HG03196 (cell line): ENCODE results near the gene FRMPD4.

Source experiments
- ATAC-seq: cut with Tn5 transposase; IDR thresholded peaks from one replicate; pipeline ENCODE4 v1.9.1; 2021; ENCODE audit not compliant: unreplicated experiment

The FRMPD4 gene

DNA sequence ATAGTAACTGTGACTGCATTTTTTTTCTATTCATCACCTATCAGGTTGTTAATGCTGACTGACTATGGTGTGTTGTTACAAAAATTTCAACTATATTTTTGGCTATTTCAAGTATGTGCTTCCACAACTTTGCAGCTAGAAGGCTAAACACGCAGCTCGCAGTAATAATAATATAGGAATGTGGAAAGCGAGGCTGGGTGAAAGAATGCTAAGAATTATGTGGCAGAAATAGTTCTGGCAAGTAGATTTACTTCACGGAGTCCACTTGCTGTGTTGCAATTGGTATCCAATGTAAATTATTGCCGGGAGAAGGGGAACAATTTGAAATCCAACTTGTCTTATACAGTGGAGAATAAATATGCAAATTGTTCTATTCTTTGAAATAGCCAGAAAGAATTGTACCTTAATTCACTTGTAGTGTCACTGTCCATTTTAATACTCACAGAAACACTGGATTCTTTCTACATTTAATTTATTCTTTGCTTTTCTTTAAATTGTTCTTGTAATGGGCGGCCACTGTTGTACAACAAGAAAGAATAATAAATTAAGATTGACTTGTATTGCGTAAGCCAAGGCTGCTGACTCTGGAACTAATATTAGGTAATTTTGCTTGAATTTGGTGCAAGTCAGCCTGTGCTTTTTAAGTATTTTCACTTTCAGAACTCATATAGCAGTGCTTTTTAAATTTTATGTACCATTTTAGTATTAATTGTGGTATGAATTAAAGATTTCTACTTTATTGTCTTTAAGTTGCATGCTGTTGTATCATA, 154.9 kb downstream of the FRMPD4 start:
- no peak for ATAC-seq

DNA sequence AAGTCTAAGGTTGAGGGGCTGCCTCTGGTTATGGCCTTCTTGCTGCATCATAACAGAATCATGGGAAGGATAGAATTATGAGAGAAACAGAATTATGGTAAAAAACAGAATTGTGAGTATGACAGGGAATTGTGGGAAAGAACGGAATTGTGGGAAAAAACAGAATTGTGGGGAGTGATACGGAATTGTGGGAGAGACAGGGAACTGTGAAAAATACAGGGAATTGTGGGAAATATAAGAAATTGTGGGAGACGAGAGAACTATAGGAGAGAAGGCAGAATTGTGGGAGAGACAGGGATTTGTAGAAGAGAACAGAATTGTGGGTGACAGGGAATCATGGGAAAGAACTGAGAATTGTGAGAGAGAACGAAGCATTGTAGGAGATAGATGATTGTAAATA, 159.1 kb downstream of the FRMPD4 start:
- ATAC-seq: no peak

DNA sequence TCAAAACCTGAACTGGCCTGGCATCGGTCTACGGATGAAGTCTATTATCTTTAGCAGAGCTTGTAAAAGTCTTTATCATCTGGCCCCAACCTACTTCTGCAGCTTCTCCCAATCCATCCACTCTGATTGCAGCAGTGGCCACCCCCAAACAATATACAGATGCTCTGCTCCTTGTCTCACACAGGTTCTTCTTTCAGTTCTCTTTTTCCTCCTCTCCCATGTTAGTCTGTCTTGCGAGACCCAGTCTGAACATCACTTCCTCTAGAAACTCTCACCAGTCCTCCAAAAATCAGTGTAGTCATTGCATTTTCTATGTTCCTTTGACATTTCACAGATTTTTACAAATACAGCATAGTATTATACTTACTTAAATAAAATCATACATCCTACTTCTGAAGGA, 163.0 kb downstream of the FRMPD4 start:
- no peak for ATAC-seq

DNA sequence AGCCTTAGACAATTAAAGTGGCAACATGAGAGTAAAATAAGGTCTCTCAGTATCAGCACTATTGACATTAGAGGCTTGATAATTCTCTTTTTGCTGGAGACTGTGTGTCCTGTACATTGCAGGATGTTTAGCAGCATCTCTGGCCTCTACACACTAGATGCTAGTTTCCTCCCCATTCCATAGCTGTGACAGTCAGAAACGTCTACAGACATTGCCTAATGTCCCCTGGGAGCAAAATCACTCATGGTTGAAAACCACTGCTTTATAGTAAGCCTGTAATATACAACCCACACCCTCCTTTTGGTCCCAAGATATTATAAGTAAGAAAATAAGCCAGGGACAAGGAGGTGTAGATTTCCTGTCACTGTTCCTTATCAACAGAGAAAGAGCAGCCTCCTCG, 166.0 kb downstream of the FRMPD4 start:
- no peak for ATAC-seq

DNA sequence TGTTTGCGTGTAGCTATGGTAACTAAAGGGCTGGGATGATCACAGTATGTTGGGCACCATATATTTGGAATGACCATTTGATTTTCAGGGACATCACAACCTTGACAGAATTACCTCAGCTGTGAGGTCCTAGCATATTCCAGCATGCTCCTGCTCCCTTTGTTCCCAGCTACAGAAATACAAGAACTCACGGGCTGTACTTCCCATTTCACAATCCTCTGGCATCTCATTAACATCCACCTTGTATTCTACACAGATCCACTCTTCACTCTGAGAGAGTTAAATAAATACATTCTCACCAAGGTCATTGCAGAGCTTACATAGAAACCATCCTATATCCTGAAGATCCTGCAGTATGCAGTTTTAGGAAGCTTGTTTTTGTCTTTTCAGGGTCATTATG, 169.7 kb downstream of the FRMPD4 start:
- ATAC-seq: no peak

DNA sequence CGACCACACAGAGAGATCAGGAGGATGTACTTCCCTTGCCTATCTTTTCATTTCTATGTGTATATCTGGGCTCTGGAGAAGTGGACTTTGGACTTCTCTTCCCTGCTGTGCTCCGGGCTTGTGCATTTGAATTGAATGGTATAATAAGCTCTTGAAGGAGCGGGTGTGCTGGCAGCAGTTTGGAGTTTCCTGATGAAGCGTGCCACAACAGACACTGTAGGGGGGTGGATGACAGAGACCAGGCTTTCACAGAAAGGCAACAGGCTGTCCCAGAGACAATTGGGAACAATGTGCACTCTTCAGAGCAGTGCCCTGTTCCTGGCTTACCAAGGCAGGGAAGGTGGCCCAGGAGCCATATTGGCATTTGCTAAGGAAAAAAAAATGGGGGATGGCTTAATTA, 170.1 kb downstream of the FRMPD4 start:
- no peak for ATAC-seq

DNA sequence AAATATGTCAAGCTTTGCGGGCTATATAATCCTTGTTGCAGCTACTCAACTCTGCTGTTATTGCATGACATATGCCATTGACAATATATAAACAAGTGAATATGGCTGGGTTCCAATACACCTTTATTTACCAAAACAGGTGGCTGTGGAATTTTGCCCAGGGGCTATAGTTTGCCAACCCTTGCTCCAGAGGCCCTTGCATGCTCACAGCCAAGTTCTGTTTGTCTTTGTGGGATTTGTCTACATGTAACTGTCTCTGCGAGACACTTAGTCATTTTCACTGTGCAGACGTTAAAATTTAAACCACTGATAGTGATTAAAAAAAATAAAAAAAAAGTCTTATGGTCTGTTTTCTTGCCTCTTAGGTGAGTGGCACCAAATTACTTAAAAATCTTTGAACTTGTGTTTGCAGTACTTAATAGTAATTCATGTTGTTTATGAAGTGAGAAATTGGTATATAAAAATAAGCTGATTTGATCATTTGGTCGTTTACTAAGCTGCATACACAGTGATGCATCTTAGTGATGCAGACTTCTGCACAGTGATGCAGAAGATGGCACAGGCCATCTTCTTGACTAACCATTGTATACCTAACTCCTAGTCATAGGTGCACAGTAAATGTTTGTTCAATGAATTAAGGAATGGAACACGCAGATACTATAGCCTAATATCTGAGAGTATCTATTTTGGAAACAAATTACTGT, 170.9 kb downstream of the FRMPD4 start:
- ATAC-seq: no peak

DNA sequence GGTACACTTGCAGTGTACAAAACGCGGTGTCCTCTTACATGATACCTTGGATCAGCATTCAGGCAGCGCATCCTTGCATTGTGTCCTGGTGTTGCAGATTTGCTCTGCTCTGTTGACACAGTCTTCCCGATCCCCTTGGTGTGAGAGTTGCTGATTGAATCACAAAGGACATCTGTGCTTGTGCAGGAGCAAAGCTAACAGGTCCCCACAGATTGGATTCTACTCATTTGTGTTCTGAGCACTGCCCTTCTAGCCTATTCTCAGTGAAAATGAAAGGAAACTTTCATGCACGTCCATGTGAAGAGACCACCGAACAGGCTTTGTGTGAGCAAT, 171.4 kb downstream of the FRMPD4 start:
- no peak for ATAC-seq

DNA sequence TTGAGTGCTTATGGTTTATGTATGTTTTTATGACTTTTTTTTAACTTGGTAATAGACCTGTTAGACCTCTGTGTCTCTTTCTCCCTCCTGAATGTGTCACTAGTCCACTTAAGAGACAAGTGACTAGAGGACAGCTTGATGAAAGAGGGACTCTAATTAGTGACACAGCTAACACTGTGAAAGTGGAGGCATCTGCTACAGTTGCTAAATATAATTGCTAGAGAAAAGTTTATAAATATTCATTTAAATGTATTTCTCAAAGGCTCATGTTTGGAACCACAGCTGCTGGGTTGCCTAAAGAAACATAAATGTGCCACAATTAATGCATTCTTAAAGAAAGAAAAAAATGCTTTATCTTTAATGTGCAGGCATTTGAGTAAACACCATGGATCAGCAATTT, 176.4 kb downstream of the FRMPD4 start:
- no peak for ATAC-seq

DNA sequence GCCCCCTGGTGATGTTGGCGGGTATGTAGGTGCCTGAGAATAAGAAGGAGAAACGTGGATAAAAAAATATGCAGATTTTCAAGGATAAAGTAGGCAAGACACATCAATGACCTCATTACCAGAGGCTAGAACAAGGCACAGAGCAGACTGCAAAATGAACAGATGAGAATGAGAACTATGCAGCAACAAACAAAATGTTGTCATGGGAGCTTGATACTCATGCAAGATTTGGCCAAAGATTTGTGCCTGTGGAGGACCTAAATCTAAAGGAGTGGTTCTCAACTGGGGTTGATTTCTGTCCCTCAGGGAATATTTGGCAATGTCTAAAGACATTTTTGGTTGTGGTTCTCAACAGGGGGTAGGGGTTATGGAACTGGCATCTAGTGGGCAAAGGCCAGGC, 177.3 kb downstream of the FRMPD4 start:
- no peak for ATAC-seq

DNA sequence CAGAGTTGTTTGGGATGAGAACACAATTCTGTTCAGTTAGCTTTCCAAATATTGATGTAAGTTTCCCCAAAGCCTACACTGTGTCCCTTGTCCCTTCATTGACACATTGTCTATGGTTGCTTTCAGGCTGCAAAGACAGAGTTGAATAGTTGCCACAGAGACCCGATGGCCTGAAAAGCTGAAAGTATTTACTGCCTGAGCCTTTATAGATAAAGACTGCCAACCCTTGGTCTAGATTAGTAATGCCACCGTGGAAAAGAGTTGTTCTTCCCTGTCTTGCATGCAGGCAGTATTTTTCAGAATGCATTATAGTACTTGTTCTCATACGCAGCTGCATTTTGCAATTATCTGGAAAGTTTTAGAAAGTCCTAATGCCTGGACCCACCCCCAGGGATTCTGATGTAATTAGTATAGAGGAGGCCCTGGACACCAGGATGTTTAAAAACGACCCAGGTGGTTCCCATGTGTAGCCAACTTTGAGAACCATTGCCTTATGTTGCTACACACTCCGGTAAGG, 180.8 kb downstream of the FRMPD4 start:
- no peak for ATAC-seq

DNA sequence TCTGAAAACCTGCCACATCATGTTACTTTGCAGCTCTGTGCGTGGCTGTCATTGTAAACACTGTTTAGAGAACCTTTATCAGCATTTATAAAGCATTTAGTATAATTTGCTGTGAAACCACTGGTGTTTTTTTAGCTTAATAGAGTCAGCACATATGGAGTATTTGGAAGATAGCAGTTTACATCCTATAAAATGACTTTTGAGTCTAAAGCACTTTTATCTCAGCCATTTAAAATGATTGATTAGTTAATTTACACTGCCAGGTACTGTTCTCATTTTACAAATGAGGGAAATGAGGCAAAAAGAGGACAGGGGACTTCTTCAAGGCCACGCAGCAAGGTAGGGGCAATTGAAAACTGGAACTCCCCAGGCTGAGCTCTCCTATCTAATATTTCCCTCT, 181.7 kb downstream of the FRMPD4 start:
- no peak for ATAC-seq

DNA sequence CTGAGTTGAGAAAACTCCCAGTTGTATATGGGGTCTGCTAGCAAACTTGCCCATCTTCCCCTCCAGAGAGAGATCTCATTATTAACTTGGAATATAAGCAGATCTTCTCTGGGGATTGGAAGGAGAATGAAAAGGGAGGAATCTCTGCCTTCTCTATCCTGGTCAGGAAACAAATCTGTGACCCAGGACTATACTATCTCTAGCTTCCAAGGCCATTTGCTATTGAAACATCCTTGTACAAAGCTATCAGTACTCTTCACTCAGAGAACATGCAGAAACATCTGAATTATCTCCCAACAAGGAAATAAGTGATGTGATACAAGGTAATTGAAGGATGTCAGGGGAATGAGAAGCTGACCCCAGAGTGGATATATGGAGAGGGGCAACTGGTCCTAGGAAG, 183.8 kb downstream of the FRMPD4 start:
- ATAC-seq: no peak

DNA sequence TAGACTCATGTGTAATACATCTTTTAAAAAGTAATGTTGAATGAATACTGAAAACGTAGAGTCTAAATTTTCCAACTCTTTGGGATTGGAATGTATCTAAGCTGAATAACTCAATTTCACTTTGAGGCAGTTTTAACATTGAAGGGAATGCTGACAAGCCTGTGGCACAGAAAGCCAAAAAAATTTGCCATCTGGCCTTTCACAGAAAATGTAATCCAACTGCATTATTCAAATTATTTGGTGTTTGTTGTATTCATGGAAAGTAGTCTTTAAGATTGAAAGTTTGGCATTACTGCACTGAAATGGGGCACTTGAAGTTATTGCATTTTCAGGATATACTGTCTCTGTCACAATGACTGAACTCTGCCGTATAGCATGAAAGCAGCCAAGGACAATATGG, 186.9 kb downstream of the FRMPD4 start:
- ATAC-seq: no peak

DNA sequence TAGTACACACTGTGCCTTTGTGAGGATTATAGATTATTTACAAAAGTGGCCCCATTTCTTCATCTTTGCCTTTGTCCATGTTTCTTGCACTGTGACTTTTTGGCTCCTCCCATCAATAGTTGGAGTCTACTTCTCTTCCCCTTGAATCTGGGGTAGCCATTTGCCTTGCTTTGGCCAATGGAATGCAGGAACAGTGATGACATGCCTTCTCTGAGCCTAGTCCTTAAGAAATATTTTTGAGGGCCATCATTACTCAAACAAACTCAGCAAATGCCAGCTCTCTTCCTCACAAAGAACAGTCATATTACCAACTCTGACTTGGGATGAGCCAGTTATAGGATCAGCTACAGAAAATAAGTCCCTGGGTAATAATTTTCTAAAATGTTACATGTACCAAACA, 189.6 kb downstream of the FRMPD4 start:
- ATAC-seq: no peak

DNA sequence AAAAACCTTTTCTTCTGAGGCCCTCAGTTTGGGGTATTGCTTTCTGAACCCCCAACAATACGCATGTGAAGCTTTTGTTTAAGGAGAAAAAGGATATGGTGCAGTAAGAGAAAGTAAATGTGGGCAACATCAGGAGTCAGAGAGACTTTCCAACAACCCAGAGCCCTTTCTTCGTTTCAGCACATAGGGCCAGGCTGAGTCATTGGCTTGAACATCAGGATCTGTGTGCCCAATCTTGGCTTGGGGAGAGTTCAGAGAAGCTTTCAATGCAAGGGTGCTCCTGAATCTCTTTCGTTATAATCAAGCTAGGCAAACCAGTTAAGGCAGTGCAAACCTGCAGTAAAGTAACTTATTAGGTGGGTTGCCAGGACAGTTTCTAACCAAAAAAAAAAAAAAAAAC, 191.2 kb downstream of the FRMPD4 start:
- ATAC-seq: no peak

DNA sequence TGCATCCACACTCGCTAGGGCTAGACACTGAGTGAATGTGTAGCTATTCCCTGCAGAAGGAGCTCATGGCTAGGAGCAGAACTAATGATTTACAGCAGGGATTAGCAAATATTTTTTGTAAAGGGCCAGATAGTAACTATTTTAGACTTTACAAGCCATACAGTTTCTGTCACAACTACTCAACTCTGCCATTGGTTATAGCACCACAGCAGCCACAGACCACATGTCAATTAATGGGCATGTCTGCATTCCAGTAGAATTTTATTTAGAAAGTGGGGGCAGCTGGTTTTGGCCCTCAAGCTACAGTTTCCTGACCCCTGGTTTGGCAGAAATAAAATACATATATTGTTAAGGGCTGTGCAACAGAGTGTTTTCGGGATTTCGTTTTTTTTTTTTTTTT, 192.6 kb downstream of the FRMPD4 start:
- ATAC-seq: no peak

DNA sequence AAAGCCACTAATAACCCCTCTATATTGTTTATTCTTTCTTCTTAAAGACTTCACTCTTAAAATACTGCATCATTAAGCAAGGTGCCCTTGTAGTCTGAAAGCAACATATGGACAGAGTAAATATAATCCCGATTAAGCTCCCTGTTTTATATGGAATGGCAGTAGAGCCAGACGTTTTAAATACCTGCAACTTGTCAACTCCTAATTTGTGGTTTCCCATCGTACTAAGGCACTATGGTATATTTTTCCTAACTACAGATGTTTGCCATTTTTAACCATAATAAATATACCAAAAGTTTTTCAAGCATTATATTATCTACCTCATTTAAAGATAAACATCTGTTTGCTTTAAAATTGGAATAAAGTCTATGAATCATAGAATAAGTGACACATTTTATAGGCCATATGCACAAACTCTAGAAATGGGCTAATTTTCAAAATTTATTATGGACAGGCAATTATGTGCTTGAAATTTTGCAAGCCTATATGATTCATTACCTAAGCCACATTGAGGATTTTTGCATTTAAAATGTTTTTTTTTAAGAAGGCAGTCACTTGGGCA, 194.6 kb downstream of the FRMPD4 start:
- ATAC-seq: no peak

DNA sequence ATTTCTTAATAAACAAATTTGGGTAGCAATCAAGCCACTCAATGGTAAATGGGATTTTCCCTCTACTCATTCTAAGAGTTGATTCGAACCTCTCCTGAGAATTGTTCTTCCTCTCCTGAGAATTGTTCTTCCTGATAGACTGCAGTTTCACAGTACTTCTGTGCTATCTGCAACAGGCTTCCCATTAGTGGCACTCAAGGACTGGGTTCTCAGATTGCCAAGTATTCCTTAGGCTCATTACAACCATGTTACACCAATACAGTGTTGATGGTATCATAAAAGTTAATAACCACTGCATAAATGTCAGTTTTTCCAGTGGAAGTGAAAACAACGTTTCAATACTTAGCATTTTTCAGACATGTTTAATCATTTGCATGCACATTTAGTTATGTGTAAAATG, 201.6 kb downstream of the FRMPD4 start:
- no peak for ATAC-seq

DNA sequence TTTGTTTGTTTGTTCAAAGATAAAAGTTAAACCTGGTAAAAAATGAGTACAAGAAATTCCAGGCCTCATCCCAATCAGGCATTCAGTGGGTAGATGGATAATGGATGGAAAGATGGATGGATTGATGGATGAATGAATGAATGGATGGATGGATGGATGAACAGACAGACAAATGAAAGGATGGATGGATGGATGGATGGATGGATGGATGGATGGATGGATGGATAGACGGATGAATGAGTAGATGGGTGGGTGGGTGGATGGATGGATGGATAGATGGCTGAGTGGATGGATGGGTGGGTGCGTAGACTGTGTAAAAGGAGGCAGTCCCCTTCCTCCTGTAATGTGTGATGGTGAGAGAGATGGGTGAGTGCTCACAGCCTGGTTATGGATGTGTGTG, 206.7 kb downstream of the FRMPD4 start:
- no peak for ATAC-seq

DNA sequence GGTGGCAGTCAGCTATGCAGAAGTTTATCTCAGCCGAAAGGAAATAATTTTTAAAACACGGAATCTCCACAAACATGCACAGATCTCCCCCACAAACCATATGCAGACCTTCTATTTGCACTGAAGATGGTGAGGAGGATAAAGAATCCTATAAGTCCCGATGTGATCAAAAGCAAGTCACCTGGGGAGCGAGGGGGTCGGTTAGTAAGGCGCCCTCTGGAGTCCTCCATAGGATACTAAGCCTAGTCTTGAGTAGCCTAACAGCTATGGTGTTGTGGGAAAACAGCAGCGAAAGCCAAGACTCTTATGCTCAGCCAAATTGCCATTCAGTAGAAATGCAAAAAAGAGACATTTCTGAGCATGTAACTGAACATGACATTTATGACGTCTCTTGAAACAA, 210.9 kb downstream of the FRMPD4 start:
- no peak for ATAC-seq

DNA sequence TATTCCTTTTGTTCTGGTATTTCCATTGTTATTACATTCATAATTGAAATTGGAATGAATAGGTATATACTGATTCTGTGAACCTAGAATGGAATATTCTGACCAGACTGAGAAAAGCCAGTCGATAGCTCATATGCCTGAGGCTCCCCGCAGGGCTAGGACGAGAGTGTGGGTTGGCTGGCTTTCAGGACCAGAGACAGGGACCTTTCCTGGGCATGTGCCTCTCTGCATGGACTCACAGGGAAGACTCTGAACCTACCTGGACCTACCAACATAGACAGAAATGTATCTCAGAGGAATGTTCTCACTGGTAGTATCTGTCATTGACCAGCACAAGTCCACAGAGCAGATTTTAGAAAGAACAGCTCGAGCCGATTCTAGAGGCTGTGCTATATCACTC, 214.6 kb downstream of the FRMPD4 start:
- no peak for ATAC-seq
